ENCODE measurements around the gene STYX.

Gene STYX

DNA sequence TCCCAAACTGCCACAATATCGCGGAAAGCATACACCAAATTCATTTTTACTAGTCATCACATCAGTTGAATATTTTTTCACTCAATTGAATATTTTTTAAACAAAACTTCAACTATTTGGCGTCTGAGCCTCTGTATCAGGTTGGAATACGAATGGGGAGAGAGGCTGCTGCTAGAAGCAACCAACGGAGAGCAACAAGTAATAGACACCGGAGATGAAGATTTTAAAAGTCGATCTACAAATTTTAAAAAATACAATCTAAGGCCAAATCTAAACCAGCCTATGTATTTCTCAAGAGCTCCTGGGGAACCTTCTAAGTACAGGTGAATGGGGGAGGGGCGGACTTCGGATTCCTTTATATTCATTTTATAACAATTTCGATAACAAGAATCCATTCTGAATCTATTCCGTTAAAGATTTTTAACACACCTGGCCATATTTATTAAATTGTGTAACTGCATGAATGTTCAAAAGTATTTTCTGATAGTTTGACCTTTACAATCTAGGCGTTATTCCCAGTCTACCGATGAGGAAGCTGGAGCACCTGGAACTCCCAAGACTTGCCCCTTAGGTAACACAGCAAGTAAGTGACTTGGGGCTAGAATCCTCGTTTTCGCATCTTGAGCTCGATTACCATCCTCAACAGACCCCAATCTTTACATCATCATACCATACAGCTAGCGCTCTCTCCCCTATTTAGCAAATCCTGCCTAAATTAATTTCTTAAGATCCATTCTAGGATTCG is 60.2 kb downstream of the STYX start:
- DNase-seq (ENCODE audit: low read depth) = no peak

DNA sequence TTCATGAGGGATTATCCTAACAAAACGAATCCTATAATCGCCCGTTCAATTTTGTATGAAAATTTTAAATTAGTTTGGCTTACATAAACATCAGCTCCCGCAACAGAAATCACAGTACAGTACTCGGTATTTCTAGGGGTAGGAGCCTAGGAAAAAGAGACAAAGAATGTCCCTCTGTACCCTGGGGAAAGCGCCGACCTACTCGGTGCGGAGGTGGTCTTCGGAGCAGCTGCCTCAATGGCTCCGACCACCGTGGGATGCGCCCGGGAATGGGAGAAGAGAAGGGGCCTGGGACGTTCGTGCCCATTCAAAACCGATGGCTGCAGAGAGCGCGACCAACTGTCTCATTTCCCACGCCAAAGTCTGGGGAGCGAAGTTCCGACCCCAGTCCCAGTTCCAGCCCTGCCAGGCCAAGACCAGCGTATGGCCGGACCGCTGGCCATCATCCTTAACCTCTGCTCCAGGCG is 60.8 kb downstream of the STYX start:
- no peak for DNase-seq (ENCODE audit: low read depth)

DNA sequence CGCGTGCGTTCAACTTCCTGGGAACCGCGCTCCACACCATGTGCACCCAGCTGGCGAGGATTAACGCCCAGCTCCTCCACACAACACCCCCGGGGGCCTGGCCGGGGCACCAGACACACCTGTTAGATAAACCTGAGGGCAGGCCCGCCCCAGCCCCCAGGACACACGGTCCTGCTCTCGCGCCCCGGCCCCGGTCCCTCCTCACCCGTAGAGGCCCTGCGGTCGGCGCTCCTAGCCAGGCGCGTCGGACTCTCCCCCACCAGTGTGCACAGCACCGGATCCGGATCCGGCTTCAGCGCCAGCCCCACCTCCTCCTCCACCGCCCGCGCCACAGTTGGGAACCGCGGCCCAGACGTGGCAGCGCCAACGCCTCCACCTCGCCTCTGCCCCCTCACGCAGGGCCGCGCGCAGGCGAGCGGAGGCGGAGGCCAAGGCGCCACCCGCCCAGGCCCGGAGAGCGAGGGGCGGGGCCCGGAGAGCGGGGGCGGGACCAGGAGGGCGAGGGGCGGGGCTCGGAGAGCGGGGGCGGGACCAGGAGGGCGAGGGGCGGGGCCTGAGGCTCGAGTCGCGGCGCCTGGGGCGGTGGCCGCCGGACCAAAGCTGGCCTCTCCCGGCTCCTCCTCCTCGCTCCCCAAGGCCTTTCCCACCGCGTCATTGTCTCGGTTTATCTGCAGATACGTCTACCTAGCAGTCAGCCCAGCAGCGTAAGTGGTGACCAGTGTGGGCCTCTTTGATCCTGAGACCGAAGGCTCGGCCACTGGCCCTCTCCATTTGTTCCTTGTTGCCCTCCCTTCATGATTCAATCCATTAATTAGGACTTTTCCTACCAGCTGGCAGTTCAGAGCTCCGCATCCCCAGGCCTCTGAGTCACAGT is 61.5 kb downstream of the STYX start, which contains the start of gene GNPNAT1:
Gene GNPNAT1 (minus strand): TSS at position 385 of the 874 bp plus-strand sequence. CDS start 6,957 bp downstream, outside the sequence.
- DNase-seq (ENCODE audit: low read depth) = peak; percentile 90

DNA sequence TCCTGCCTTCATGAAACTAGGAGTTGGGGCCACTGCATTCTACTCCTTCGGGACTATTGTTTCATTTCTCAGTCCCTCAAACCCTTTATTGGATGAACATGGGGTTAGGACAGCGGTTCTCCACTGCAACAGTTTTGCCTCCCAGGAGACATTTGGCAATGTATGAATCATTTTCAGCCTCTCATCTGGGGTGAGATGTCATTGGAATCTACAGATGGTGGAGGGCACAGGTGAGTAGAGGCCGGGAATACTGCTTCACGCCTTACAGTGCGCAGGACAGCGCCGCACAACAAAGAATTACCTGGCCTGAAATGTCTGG is 62.1 kb downstream of the STYX start:
- DNase-seq (ENCODE audit: low read depth) = no peak

DNA sequence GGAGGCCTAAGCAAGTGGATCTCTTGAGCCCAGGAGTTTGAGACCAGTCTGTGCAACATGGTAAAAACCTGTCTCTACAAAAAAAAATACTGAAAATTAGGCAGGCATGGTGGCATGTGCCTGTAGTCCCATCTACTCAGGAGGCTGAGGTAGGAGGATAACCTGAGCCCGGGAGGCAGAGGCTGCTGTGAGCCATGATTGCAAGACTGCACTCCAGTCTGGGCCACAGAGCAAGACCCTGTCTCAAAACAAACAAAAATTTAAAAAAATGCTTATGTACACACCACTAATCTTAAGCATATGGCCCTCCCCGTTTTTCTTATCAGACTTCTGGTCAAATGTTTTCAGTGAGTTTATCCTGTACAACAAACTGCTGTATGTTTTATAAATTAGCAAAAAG is 63.1 kb downstream of the STYX start:
- DNase-seq (ENCODE audit: low read depth) = no peak

DNA sequence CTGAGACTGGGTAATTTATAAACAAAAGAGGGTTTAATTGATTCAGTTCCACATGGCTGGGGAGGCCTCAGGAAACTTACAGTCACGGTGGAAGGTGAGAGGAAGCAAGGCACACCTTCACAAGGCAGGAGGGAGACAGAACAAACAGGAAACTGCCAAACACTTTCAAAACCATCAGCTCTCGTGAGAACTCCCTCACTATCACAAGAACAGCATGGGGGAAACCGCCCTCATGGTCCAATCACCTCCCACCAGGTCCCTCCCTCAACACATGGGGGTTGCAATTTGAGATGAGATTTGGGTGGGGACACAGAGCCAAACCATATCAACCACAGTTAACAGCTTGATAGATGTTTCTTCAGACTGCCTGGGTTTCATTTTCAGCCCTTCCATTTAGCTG is 67.7 kb downstream of the STYX start:
- DNase-seq (ENCODE audit: low read depth) = no peak

DNA sequence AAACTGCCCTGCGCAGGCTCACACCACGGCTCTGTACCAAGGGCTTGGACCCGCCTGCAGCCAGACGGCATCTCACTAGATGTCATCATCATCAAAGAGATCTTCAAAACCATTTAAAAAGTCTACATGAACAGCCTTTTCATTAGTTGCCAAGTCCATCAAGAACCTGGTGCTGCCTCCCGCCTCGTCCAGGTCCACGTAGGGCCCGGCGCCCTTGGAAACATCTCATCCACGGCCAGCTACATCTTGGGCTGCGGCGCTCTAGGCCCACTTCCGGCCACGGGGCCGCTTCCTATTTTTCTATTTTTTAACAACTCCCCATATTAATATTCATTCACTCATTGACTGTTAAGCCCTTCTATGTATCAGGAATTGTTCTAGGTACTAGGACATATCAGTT is 68.9 kb downstream of the STYX start:
- no peak for DNase-seq (ENCODE audit: low read depth)

DNA sequence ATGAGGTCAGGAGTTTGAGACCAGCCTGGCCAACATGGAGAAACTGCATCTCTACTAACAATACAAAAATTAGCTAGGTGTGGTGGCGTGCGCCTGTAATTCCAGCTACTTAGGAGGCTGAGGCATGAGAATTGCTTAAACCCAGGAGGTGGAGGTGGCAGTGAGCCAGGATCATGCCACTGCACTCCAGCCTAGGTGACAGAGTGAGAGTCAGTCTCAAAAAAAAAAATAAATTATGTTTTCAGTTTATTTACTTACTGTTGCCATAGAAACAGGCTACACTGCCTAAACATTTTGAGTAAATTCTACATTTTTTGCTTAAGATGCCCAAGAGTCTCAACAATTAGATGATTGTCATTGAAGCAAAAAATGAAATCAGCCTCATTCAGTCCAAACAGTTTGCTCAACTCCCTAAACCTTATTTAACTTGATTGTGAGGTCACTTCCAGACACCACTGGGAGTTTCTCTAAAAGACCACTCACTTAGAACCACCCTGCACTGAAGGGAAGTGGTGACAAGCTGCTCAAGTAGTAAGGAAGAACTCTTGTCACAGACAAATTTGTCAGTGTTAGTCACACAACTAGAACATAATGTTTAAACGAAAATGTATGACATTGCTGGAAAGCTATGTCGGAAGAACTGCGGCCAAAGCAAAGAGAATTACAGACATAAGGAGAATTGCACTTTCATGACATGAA is 71.2 kb downstream of the STYX start:
- DNase-seq (ENCODE audit: low read depth) = peak; percentile 73

DNA sequence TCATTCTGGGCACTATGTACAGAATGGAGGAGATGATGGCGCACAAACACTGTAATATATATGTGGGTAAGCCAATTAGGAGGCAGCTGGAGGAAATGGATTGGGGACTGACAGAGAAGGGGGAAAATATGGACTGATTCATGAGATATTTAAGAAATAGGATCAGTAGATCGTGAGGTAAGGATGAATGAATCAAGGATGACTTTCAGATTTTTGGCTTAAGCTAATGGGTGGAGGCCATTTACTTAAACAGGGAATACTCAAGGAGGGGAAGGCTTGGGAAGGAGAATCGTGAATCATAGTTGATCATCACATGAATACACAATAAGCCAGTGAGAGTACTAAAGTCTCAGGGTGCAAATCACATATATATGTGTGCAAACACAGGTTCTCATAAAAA is 72.6 kb downstream of the STYX start:
- peak; percentile 53 for DNase-seq (ENCODE audit: low read depth)

DNA sequence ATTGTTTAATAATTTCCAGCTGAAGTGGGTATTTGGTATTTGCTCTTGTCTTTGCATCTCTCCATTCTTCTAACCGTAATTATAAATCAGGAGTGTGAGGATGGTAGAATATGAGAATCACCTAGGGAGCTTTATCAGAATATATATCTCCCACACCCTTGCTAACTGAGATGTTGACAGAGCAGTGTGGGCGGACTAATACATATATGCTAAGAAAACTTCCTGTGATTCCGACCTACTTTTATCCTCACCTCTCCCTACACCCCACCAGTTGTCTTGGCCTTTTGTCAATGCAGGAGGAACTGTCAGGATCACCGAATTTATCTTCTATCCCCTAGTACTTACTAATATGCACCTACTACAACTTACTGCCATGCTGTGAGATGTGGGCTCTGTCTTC is 76.1 kb downstream of the STYX start:
- DNase-seq (ENCODE audit: low read depth) = no peak

DNA sequence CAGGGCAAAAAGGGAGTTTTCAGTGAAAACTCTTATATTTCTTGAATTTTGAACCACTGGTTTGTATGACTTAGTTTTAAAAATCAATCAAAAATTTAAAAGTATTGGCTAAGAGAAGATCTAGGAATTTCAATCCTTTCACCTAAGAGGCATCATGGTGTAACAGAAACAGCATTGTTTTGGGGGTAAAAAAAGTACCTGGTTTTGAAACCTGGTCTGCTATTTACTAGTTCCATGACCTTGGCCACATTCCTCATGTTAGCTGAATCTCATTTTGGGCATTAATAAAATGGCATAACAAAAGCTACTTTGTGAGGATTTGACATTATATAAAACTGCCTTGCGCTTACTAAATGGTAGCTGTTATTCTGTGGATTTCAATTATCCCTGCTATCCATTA is 78.1 kb downstream of the STYX start:
- DNase-seq (ENCODE audit: low read depth) = no peak

DNA sequence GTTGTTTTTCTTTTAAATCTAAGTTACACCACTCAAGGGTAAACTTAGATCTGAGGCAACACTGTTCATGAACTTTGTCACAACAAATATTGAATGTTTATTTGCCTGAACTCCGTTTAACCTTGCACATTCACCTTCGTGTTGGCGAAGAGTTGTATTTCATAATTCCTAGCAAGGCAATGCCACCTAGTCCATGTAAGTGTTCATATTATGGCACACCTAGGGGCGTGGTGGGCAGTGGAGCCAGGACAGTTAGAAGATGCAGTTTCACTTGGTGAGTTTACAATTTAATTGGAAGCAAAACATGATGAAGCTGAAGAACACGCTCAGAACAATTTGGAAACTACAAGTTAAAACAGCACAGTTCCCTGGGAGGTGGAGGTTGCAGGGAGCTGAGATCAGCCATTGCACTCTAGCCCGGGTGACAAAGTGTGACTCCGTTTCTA is 91.9 kb downstream of the STYX start:
- DNase-seq (ENCODE audit: low read depth) = no peak

DNA sequence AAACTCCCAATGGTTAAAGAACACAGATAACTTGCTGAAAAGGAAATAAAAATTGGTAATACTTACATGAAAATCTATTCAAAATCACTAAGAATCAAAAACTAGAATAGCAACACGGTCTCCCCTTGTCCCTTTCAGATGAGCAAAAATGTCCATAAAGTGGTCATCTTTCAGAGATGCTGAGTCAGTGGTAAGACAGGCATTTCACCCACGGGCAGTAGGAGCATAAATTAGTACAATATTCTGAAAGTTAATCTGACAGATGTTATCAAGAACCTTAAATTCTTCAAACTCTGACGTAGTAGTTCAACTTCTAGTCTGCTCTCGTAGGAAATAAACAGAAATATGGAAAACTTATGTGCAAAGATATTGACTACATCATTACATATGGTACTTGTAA is 94.5 kb downstream of the STYX start:
- no peak for DNase-seq (ENCODE audit: low read depth)

Data from fibroblast of gingiva (primary cell).